Activated CD4-positive, alpha-beta T cell treated with anti-CD3 and anti-CD28 coated beads, Interleukin-2, amount 50 U/mL, for 24 hours (primary cell): ENCODE results near the gene KNDC1.
"Not testable (repeated sequence)": the region's sequence is repeated elsewhere in the genome, so short reads cannot be mapped to it uniquely, and the experiment has no call there.

ENCODE experiments used
- DNase-seq, 2 donors: peaks; one replicate each; pipeline ENCODE4 v3.0.0-alpha.2; 2020; ENCODE audit warnings: low read depth in 1 of 2, low spot score in 1 of 2

The KNDC1 gene

DNA sequence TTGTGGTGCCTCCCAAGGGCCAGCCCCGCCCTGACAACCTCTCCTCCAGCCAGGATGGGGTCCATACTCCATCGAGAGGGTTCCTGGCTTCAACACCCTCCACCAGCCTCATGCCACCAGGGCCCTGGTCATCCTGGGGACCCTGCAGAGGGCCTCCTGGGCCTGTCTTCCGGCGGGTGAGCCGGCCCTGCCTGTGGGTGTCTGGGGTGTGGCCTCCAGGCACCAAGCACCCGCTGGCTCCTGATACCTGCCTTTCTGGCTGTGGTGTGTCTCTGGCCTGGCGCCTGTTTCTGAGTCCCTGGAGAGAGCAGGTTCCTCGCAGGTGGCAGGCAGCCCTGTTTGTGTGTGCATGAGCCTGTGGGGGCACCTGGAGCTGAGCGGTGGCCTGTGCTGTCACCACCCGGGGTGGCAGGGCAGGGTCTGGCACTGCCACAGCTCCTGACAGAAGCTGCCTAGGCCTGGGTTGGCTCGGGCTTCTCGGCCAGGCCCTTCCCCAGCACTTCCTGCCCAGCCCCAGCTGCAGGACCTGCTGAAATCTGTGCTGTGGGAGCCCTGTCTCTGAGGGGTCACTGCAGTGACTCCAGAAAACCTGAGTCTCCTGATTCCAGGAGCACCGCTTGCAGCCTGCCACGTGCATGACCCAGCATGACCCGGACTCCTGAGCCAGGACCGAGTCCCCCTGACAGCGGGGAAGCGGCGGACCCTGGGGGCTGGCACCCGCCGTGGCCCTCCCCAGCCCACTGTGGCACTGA lies 98.2 kb downstream of the KNDC1 start:
- DNase-seq = no peak

DNA sequence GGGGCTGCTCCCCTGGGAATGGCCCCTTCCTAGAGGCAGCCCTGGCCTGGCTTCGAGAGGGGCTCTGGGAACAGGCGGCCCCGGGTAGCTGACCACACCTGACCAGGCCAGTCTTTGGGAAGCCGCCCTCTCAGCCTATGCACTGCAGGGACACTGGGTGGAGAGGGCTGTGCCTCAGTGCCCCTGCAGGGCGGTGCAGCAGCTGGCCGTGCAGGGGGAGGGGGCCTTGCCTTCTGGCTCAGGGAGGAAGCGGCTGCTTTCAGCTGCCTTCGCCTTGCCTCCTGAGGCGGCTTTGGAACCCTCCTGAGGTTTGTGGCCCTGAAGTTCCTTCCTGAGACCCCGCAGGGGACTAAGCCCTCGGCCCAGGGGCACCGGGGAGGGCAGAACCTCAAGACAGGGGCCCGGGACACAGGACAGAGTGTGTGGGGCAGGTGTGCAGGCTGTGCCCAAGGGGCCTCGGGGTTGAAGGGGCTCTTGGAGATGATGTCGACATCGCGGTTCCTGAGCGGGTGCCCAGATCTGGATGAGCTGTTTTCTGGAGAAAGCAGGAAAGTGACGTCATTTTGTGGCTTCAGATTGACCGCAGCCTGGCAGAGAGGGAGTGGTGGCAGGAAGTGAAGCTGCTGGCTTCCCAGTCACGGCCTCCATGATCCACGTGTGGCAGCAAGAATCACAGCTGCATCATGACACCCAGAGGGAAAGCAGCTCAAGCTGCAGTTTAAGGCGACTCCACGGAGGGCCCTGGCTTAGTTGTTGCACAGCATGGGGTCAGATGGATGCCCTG lies 99.0 kb downstream of the KNDC1 start:
- peak; percentile 63 to 83 for DNase-seq

DNA sequence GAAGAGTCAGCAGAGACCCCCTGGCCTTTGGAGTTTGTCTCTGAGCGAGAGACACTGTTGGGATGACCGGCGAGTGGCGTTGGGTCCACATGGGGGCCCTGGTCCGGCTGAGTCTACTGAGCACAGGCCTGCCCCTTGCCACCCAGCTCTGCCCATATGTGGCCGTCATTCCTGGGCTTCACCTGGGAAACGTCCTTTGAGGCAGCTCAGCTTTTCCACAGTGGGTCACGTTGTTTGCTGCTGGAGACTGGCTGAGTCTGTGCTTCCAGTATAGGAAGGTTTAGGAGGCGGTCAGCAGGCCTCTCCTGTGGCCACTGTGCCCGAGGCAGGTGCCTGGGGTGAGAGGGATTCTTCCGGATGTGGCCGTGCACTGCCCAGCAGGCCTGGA lies 99.6 kb downstream of the KNDC1 start:
- DNase-seq = no peak

DNA sequence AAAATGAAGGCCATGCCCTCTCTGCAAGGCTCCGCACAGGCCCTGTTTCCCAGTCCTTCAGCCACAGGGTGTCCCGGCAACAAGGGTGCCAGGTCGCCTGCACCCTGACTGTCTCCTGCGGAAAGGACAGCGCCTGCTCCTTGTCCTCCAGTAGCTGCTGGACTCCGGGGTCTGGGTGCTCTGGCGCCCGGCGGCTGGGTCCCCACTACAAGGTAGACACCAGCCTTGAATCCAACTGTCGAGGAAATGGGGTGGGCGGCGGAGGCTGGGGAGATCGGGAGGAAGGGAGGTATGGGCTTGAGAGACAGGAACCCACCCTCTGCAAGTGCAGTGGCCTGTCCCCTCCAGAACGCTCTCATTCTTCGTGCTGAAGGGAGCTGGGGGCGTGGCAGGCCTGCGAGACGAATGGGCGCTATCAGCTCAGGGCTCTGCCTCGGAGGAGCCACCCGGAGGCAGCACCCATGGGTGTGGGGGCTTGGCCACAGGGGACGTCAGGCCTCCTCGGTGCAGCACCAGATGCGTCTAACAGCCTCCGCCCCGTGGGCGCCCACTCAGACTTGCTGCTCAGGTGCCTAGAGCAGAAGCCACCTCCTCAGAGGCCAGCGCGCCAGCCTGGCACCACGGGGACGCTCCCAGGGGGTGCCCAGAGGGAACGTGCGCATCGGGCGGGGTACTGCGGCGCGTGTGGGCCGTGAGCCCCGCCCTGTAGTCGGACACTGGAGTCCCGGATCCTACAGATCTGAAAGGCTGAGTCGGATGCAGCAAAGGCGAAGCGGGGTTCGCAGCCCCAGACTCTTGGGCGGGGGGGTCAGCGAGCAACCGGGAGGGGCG lies 101.1 kb downstream of the KNDC1 start:
- peak in 1 of 2 donors; percentile 43 for DNase-seq

DNA sequence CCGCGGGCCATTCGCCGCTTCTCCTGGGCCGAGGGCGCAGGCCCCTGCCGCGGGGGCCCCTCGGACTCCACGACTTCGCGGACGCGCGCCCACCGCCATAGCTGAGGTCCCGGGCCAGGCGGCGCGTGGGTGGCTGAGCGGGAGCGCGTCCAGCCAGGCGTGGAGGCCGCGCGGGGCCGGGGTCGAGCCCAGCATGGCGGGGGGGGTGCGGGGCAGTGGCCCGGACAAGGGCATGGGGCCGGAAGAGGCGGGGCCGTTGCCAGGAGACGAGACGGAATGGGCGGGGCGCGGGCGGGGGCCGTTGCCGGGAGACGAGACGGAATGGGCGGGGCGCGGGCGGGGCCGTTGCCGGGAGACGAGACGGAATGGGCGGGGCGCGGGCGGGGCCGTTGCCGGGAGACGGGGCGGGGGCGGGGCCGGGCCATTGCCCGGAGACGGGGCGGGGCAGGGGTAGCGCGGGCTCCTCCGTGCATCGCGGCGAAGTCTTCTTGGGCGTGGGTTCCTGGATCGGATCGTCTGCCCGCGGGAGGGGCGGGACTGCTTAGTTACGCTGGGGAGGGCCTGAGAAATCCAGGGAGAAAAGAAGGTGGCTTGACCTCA lies 101.8 kb downstream of the KNDC1 start:
- DNase-seq = peak; percentile 72 to 81

DNA sequence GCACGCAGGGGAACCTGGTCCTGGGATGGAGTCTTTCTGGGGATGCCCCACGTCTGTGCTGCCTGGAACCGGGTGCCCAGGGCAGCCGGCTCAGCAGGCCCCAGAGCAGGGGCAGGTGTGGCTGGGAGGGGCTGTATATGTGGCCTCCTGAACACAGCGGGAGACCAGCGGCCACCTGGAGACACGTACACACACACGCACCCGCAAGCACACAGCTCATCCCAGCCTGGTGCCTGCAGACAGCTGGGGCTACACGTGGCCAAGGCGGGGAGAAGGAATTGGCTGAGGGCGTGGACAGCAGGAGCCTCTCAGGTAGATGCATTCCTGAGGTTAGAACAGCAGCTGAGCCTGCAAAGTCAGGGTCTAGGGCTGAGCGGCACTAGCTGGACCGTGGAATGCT lies 102.7 kb downstream of the KNDC1 start:
- no peak for DNase-seq

DNA sequence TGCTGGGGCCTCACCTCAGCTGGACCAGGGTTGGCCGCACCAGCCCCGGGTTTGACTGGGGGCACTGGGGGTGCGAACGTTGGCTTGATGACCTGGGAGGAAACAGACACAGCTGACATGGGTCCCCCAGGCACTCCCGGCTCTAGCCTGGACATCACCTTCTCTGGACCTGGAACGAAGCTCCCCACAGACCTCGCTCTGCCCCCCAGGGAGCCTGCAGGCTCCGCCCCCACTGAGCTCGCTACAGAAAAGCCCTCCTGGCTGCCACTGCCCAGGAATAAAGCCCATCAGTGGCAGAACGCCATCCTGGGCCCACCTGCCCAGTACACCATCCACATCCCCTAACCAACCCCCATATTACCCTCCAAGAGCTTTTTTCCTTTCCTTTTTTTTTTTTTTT lies 103.7 kb downstream of the KNDC1 start:
- DNase-seq = no peak

DNA sequence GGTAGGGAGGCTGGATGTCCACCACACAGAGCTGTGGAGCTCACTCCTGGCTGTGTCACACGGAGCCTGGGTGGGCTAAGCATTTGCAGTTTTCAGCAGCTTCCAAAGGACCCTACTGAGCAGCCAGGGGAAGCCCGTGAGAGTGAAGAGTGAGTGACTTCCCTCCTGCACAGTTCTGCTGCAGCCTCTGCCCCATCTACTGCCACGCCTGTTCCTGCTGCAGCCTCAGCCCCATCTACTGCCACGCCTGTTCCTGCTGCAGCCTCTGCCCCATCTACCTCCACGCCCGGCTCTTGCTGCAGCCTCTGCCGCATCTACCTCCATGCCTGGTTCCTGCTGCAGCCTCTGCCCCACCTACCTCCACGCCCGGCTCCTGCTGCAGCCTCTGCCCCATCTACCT lies 104.4 kb downstream of the KNDC1 start:
- no peak for DNase-seq

DNA sequence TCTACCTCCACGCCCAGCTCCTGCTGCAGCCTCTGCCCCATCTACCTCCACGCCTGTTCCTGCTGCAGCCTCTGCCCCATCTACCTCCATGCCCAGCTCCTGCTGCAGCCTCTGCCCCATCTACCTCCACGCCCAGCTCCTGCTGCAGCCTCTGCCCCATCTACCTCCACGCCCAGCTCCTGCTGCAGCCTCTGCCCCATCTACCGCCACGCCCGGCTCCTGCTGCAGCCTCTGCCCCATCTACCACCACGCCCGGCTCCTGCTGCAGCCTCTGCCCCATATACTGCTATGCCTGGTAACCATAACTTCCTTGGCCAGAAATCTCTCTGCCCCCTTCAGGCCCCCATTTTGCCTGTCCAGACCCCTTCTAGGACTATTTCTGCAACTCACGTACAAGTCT lies 105.0 kb downstream of the KNDC1 start:
- not testable (repeated sequence) for DNase-seq

DNA sequence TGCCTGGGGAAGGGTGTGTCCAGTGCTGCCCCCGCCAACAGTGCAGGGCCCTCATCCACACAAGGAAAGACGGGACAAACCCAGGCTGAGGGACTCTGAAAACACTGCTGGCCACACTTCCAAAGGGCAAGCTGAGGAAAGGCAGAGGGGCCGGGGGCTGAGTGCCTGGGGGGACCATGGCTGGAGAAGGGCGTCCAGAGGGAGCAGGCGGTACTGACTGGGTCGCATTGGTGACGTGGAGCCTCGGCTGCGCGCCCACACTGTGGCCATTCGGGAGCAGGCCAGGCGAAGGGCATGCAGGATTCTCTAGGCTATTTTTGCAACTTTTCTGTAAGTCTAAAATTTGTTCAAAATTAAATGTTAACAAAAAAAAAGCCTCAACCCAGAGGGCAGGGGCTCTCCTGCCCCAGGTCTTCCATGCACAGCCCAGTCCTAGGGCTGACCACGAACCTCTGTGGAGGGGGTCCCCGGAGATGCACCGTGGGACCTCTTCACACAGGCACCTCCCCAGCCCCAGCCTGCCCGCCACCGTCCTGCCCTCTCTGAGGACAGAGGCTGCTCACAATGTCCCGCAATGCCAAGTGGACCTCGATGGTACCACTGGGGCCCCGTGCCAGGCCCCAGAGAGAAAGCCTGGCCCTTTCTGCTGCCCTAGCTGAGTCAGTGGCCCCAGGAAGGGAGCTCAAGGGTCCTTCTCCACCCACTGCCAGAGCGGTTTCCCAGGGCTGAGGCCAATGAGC lies 106.2 kb downstream of the KNDC1 start:
- no peak for DNase-seq

DNA sequence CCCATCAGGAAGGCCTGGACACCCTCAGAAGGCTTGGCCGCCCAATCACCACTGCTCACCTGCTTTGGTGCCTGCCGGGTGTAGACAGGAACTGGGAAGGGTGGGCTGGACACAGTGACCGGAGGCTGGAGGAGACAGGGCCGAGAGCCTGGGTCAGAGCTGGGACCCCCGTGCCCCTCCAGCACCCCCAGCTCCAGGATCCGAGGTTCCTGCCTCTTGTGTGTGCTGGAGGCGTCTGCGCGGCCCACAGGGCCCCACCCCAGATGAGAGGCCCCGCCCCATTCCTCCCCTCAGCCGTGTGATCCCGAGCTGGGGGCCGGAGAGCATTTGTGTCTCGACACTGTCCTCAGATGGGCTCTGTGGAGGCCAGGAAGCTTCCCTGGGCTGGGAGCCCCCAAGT lies 107.3 kb downstream of the KNDC1 start:
- DNase-seq = no peak

DNA sequence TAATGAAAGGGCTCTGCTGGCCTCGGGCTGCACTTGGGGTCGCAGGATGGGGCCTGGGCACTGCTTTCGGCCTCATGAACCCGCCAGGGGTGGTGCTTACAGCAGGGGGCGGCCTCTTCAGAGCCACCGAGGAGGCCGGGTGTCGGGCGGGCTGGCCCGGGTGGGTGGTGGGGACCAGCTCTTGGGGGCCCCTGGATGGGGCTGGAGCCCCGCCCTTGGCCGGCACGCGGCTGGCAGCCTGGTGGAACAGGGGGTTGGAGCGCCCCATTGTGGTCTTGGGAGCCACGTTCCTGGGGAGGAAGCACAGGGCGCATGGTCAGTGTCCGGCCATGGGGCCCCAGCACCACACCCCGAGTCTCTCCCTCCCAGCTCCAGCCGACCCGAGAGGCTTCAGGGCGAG lies 107.8 kb downstream of the KNDC1 start:
- no peak for DNase-seq

DNA sequence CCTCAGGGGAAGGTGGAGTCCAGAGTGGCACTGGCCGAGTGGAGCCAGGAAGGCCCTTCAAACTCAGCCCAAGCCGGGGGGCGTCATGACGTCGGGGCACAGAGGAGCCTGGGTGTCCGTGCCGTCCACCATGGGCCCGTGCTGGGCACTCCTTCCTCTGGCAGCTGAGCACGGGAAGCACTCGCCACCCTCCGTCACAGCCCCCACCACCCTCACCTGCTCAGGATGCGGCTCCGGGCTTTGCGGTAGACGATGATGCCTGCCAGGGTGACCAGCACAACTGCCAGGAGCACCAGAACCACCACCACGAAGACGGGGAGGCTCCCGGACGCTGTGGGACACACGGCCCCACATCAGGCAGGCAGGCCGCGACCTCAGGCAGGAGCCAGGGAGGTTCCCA lies 108.5 kb downstream of the KNDC1 start:
- DNase-seq = no peak

DNA sequence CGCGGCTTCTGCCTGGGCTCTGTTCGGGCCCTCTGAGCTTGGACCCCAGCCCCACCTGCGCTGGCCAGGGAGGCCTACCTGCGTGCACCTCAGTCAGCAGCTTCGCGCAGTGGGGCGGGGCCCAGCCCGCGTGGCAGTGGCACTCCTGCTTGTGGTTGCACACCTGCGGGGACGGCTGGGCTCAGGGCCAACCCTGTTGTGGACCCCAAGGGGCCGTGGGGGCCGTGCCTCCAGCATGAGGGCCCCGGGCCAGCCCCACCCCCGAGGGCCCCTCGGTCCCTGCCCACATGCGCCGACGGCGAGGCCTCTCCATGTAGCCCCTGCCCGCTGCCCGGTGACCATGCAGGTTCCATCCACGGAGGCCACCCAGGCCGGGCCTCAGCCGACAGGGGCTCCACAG lies 109.3 kb downstream of the KNDC1 start:
- no peak for DNase-seq

DNA sequence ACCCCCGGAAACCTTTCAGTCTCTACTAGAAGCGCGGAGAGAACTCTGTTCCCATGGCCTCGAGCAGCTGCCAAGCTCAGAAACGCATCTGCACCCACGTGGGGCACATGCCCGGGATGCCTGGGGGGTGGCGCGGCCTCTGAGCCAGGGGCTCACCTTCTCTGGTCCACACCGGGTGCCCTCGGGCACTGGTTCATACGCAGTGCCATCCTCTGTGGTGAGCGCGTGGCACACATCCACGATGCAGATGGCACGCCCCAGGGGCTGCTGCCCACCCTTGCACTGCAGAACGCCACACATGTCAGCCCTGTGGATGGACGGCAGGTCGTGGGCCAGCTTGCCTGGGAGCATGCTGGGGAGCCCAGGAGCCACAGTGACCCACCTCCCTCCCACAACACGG lies 110.2 kb downstream of the KNDC1 start:
- no peak for DNase-seq

DNA sequence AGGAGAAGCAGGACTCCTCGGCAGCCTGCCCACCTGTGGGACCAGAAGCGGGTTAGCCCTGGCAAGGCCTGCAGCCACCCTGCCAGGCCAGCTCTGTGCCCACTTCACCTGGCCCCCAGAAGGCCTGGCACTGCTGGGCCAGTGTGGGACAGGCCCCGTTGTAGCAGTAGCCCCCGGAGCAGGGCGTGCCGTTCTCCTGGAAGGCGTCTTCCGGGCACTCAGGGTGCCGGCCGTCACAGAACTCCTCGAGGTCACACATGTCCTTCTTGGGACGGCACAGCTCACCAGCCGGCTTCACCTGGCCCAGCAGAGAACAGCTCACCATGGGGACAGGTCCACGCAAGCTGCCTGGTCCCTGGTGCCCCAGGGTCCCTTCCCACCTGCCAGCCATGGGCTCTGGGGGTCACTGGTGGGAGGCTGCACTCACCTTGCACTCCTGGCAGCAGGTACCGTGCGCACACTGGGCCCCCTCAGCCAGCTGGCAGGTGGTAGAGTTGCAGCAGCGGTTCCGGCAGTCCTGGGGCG lies 110.8 kb downstream of the KNDC1 start:
- no peak for DNase-seq

DNA sequence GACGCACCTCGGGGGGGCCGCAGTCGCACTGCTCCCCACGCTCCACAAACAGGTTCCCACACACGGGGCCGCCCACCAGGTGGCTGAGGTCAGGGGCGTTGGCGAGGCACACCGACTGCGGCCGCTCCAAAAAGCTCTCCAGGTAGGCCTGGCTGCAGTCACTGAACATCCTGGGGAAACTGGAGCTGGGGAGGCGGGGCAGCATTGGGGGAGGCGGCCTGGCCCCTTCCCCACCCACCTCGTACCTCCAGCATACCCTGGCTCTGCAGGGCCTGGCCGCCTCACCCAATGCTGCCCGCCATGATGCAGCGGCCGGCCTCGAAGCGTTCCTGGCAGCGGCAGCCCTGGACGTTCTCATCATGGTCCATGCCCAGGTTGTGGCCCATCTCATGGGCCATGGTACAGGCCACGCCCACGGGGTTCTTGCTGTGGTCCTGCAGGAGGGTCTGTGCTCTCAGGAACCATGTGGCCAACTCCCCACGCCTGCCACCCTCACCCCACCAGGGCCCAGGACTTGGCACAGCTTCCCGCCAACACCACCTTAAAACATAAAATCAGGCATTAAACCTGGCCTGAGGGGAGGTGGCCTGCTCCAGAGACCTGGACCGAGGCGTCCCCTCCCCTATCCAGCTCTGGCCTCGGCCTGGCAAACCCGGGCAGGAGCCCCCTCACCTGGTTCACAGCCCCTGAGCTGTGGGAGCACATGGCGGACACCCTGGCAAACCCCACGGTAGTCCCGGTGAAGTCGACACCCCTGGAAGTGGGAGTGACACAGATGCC lies 111.7 kb downstream of the KNDC1 start:
- no peak for DNase-seq

DNA sequence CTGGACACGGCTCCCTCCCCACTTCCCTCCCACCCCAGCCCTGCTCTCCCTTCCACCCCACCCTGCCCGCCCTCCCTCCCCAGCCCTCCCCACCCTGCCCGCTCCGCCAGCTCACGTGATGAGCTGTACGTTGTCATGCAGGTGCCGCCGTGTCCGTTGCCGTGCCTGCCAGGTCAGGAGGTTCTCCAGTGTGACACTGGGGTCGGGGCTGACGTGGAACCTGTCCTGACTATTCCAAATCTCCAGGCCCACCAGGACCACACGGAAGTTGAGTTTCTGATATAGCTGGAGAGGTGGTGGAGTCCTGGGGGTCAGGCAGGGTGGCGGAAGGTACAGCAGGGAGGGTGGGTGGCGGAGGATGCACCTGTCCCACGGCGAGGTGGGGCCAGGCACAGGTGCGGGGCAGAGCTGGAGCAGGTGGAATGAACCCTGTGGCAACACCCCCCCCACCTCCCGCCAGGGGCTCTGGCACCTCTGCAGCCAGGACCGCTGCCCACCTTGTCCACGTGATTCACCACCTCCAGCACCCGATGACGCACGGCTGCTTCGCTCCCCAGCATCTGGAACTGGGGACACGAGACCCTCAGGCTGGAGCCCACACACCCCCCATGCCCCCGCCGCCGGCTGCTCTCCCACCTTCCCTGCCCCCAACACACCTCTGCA lies 112.4 kb downstream of the KNDC1 start:
- DNase-seq = no peak

DNA sequence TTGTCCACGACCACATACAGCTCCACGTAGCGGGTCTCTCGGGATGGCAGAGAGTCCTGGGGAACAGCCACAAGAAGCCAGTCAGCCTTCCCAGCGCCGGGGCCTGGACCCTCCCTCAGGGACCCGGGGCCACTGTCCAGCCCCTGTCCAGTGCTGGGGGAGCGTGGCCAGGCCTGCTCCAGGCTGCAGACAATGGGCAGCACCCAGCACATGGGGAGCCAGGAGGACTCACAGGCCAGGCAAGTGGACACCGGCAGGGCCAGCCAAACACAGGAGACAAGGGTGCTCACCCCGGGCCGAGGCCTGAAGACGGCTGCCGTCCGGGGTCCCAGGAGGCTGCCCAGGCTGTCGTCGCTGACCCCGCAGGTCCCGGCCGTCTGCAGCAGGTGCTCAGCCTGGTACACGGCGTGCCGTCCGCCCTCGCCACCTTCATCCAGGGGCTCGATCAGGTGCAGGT lies 113.0 kb downstream of the KNDC1 start:
- no peak for DNase-seq
